Measurements from ENCODE around the gene SRPK1. TPM values are rescaled to one million over a fixed set of nuclear protein-coding genes. Genes with fewer than 3 reads are reported as not detected.

Gene SRPK1
- total RNA-seq, 1 experiment from 2014 or later, result 138 TPM

GRCh38 chr6:35824552-35825192, 96.2 kb downstream of the SRPK1 start:
- Mint-ChIP-seq H3K4me1 (ENCODE audit: low read depth, unreplicated experiment) (no peaks in the 10 kb centered on the region), H3K36me3 (ENCODE audit: insufficient read depth, unreplicated experiment) (no peaks in the 10 kb centered on the region), H3K27ac (ENCODE audit: unreplicated experiment) (no peak overlapping the region), H3K9me3 (ENCODE audit: low read depth, unreplicated experiment) (no peaks in the 10 kb centered on the region), H3K4me3 (ENCODE audit: low read depth, unreplicated experiment) (no peak overlapping the region), H3K27me3 (ENCODE audit: unreplicated experiment) (no peaks in the 10 kb centered on the region)
- TF ChIP-seq CTCF (IDR thresholded peaks at IDR 0.05; ENCODE audit: unreplicated experiment), result no peak
- DNase-seq, result no peak
- no TSS peak for BruUV-seq (replicated peaks)
- CTCF ChIA-PET, result interaction anchor here (1.5 kb wide), 1 partner anchor 70 kb away, joined by 3 read pairs; no protein-coding TSS in a partner anchor
- intact Hi-C loops (cut with micrococcal nuclease; ENCODE audit: unreplicated experiment), result no loop called here

- Mint-ChIP-seq H3K27ac (ENCODE audit: unreplicated experiment) (no peak overlapping the region), H3K4me1 (ENCODE audit: low read depth, unreplicated experiment) (no peaks in the 10 kb centered on the region), H3K4me3 (ENCODE audit: low read depth, unreplicated experiment) (no peak overlapping the region), H3K27me3 (ENCODE audit: unreplicated experiment) (no peaks in the 10 kb centered on the region), H3K36me3 (ENCODE audit: insufficient read depth, unreplicated experiment) (no peaks in the 10 kb centered on the region), H3K9me3 (ENCODE audit: low read depth, unreplicated experiment) (no peaks in the 10 kb centered on the region)
- CTCF ChIA-PET, result no interaction called here
- TF ChIP-seq CTCF (IDR thresholded peaks at IDR 0.05; ENCODE audit: unreplicated experiment), result no peak
- BruUV-seq (replicated peaks), result no TSS peak
- DNase-seq, result no peak
- intact Hi-C loops (cut with micrococcal nuclease; ENCODE audit: unreplicated experiment), result no loop called here
These were observed 97.3 kb downstream of the SRPK1 start for GRCh38 chr6:35823601-35824000.

- BruUV-seq (replicated peaks), result no TSS peak
- no peak for TF ChIP-seq CTCF (IDR thresholded peaks at IDR 0.05; ENCODE audit: unreplicated experiment)
- no peak for DNase-seq
- CTCF ChIA-PET, result no interaction called here
- H3K27ac Mint-ChIP-seq (ENCODE audit: unreplicated experiment), result no peak overlapping the region
- no peaks in the 10 kb centered on the region for H3K36me3 Mint-ChIP-seq (ENCODE audit: insufficient read depth, unreplicated experiment)
- no peak overlapping the region for H3K4me3 Mint-ChIP-seq (ENCODE audit: low read depth, unreplicated experiment)
- H3K4me1 Mint-ChIP-seq (ENCODE audit: low read depth, unreplicated experiment), result no peaks in the 10 kb centered on the region
- intact Hi-C loops (cut with micrococcal nuclease; ENCODE audit: unreplicated experiment), result no loop called here
- no peaks in the 10 kb centered on the region for H3K9me3 Mint-ChIP-seq (ENCODE audit: low read depth, unreplicated experiment)
- no peaks in the 10 kb centered on the region for H3K27me3 Mint-ChIP-seq (ENCODE audit: unreplicated experiment)
These were observed 103.4 kb downstream of the SRPK1 start for GRCh38 chr6:35817515-35817914.

GRCh38 chr6:35811699-35811995, 109.3 kb downstream of the SRPK1 start:
- peaks cover 12% of the 10 kb centered on the region for H3K27me3 Mint-ChIP-seq (ENCODE audit: unreplicated experiment)
- H3K4me3 Mint-ChIP-seq (ENCODE audit: low read depth, unreplicated experiment), result peak overlapping the region; percentile 61
- CTCF ChIA-PET, result interaction anchor here (0.9 to 1.1 kb wide), 4 partner anchors 20 to 1066 kb away, joined by 3 to 5 read pairs (median 3); no protein-coding TSS in a partner anchor
- no peak for DNase-seq
- TF ChIP-seq CTCF (IDR thresholded peaks at IDR 0.05; ENCODE audit: unreplicated experiment), result no peak
- intact Hi-C loops (cut with micrococcal nuclease; ENCODE audit: unreplicated experiment), result no loop called here
- H3K36me3 Mint-ChIP-seq (ENCODE audit: insufficient read depth, unreplicated experiment), result peaks cover 10% of the 10 kb centered on the region
- H3K27ac Mint-ChIP-seq (ENCODE audit: unreplicated experiment), result peak overlapping the region; percentile 72
- peaks cover 21% of the 10 kb centered on the region for H3K4me1 Mint-ChIP-seq (ENCODE audit: low read depth, unreplicated experiment)
- TSS peak; percentile 91 for BruUV-seq (replicated peaks)
- no peaks in the 10 kb centered on the region for H3K9me3 Mint-ChIP-seq (ENCODE audit: low read depth, unreplicated experiment)
